WERI-Rb-1 (cell line): ENCODE data around the gene VAV2.
A peak's percentile ranks its signal among the peaks of the same experiment; 100 is the strongest.

ENCODE experiments used
- DNase-seq: peaks from one replicate; pipeline ENCODE4 v3.0.0-alpha.2; 2020
- H3K27ac ChIP-seq: fragments of 250-450 bp; sonication (Bioruptor Pico); 2 replicates; pipeline ENCODE4 v1.5.1; 2020; ENCODE audit warnings: mild to moderate bottlenecking, moderate library complexity
- H3K27me3 ChIP-seq: fragments of 250-450 bp; sonication (Bioruptor Pico); 2 replicates; pipeline ENCODE4 v1.5.1; 2021; ENCODE audit warnings: mild to moderate bottlenecking, low read depth, moderate library complexity; ENCODE audit not compliant: insufficient read depth, severe bottlenecking
- H3K36me3 ChIP-seq: fragments of 250-450 bp; sonication (Bioruptor Pico); 2 replicates; pipeline ENCODE4 v1.5.1; 2020; ENCODE audit warnings: mild to moderate bottlenecking, moderate library complexity
- H3K4me3 ChIP-seq: 2 replicates; pipeline ENCODE4 v1.5.1; 2011; ENCODE audit warnings: low read depth, mild to moderate bottlenecking, control low read depth, low read length
- H3K9me3 ChIP-seq: fragments of 250-450 bp; sonication (Bioruptor Pico); 2 replicates; pipeline ENCODE4 v1.5.1; 2021; ENCODE audit warnings: mild to moderate bottlenecking, moderate library complexity; ENCODE audit not compliant: severe bottlenecking
- TF ChIP-seq, protein P1 (sequence below): IDR thresholded peaks from 2 replicates; pipeline ENCODE4 v1.5.1; 2011; ENCODE audit warnings: low read depth, mild to moderate bottlenecking, control low read depth, inconsistent platforms, low read length

Gene VAV2

DNA sequence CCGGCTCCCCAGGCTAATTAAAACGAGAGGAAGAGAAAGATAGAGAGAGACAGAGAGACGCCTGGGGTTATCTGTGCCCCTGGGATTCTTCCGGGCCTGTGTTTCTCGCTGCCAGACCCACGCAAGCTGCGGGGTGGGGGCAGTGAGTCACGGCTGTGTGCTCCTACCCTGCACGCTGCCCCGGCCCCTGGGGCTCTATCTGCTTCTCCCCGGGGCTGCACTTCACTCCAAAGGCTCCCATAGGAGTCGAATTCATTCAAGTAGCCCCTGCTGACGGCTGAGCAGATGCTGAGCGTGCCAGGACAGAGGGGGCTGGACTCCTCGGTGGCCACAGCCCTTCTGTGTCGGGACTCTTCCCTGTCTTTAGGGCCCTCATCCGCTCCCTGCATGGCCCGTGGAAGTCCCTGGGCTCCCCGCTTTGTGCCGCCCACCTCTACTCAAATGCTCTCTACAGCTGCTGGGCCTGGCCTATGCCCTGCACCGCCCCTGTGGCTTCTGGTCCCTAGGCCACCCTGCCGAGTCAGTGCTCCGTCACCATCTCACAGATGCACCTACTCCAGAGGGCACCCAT is 276.7 kb downstream of the VAV2 start:
- no peak for DNase-seq
- Histone ChIP-seq H3K9me3 (no peaks in the 10 kb centered on the region), H3K36me3 (no peaks in the 10 kb centered on the region), H3K27ac (peak overlapping the region; percentile 34), H3K27me3 (no peaks in the 10 kb centered on the region), H3K4me3 (no peak overlapping the region)
- TF ChIP-seq, protein P1, sequence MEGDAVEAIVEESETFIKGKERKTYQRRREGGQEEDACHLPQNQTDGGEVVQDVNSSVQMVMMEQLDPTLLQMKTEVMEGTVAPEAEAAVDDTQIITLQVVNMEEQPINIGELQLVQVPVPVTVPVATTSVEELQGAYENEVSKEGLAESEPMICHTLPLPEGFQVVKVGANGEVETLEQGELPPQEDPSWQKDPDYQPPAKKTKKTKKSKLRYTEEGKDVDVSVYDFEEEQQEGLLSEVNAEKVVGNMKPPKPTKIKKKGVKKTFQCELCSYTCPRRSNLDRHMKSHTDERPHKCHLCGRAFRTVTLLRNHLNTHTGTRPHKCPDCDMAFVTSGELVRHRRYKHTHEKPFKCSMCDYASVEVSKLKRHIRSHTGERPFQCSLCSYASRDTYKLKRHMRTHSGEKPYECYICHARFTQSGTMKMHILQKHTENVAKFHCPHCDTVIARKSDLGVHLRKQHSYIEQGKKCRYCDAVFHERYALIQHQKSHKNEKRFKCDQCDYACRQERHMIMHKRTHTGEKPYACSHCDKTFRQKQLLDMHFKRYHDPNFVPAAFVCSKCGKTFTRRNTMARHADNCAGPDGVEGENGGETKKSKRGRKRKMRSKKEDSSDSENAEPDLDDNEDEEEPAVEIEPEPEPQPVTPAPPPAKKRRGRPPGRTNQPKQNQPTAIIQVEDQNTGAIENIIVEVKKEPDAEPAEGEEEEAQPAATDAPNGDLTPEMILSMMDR: no peak

DNA sequence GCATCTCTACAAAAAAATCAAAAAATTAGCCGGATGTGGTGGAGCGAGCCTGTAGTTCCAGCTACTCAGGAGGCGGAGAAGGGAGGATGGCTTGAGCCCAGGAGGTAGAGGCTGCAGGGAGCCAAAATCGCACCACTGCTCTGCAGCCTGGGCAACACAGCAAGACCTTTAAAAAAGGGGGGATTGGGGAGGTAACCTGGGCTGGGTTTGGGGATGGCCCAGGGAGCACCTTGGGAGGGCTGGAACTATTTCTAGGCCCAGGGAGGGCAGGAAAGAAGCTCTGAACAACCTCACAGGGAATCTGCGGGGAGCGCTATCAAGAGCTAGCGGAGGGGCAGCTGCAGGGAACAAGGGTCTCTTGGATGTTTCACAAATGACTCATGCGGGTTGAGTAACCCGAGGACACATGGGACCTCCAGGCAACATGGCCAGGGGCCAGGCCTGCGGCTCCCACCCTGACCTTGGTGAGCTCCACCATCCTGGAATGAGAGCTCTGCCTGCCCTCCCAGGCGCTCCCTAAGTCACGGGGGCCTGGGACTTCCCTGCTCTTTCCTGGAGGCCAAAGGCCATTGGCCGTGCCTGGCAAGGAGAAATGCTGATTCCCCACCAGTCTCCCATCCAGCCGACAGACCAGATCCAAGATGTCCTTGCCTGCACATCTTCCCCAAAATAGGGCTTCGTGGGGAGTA is 277.4 kb downstream of the VAV2 start:
- no peaks in the 10 kb centered on the region for H3K36me3 ChIP-seq
- no peaks in the 10 kb centered on the region for H3K27me3 ChIP-seq
- DNase-seq: no peak
- no peak overlapping the region for H3K4me3 ChIP-seq
- H3K9me3 ChIP-seq: no peaks in the 10 kb centered on the region
- H3K27ac ChIP-seq: peak overlapping the region; percentile 34
- TF ChIP-seq, protein P1: no peak

DNA sequence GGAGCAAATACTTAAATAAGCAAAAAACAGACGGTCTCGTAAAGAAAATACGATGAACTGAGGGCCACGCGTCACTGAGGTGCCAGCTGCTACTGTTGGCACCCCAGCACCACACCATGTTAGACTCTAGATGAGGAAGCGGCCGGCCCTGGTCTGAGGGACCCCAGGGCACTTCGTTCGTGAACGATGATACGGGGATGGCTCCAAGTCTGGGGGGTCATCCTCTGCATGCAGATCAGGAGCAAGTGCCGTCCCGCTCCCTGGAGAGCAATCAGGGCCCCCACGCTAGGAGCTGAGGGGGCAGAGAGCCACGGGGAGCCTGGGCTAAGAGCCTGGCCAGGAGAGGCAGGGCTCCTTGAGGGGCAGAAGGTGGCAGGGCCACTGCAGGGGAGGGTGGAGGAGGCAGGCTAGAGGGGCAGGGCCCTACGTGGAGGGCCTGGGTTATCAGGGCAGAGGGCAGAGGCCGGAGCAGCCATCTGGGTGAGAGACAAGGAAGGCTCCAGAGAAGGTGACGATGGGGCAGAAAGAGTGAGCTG is 278.1 kb downstream of the VAV2 start:
- H3K27me3 ChIP-seq: no peaks in the 10 kb centered on the region

DNA sequence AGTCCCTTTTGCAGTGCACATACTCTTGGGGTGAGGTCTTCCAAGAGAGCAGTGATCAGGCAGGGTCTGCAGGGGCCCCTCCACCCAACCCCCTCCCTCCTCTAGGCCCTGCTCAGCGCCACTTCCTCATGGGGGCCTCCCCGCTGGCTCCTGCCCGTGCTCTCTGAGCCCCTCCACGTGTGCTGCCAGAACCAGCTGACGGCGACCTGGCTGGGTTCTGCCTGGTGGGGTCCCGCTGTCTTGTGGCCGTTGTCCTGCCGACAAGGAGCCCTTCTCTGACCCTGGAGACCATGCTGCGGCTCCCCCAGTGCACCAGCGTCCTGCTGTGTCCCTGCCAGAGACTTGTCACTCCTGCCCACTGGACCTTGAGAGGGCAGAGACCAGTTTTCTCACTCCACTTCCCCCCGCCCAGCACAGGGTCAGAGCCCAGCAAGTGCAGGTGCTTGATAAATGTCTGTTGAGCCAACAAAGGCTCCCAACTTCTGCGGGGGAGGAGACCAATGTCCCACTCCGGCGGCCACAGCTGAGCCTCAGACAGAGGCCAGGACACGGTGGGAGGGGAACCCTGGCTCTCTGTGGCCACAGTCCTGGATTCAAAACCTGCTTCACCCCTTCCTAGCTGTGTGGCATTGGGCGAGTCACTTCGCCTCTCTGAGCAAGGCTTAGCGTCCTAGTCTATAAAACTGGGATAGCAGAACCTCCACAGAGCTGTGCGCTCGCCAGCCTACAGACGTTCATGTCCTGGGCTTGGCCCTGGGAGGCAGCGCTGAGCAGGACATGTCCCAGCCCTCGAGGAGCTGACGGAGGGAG is 278.8 kb downstream of the VAV2 start:
- no peaks in the 10 kb centered on the region for H3K9me3 ChIP-seq
- TF ChIP-seq, protein P1: peak; percentile 38; the same call in 1 of the 2 replicates

More for the DNA sequence above, 278.1 kb downstream of the VAV2 start:
- no peak for DNase-seq
- Histone ChIP-seq H3K27ac (peak overlapping the region; percentile 34), H3K9me3 (no peaks in the 10 kb centered on the region), H3K36me3 (no peaks in the 10 kb centered on the region), H3K4me3 (no peak overlapping the region)
- TF ChIP-seq, protein P1: no peak

DNA sequence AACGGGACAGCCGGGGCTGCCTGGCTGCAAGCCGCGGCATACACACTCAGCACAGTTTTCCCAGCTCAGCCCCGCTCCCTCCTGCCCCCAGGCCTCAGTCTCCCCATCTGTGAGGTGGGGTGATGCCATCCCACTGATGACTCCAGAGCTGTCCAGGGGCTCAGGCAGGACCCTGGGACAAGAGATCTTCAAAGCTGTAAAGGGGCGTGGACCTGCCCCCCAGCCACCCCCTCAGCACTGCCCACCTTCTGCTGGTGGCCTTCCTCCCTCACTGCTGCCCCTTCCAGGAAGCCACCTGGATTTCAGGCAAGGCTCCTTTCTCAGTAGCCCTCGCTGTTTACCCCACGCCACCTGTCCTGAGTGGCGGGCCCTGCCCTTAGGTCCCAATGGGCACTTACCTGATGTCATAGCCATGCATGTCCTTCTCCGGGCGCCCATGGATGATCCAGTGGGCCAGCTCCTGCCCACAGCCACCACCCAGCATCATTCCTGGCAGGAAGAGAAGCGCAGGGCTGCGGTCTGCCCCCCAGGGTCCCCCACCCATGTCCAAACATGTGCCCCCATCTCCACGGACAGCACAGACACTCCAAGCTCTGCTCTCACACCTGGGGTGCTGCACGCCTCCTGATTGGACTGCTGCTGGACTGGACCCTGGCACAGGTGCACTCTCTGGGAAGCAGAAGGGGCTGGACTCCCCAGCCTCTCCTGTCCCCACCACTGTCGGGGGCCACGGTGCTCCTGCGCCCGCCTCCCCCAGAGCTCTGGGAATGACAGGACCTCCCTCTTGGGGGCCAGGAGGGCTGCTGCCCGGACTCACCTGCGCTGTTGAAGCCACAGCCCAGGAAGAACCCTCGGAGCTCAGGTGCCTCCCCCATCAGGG is 279.7 kb downstream of the VAV2 start:
- H3K36me3 ChIP-seq: no peaks in the 10 kb centered on the region
- no peak overlapping the region for H3K4me3 ChIP-seq
- no peaks in the 10 kb centered on the region for H3K9me3 ChIP-seq
- TF ChIP-seq, protein P1: no peak
- H3K27me3 ChIP-seq: no peaks in the 10 kb centered on the region
- no peak for DNase-seq
- peak overlapping the region; percentile 88 for H3K27ac ChIP-seq

More for the DNA sequence above, 278.8 kb downstream of the VAV2 start:
- Histone ChIP-seq H3K36me3 (no peaks in the 10 kb centered on the region), H3K27me3 (no peaks in the 10 kb centered on the region), H3K4me3 (no peak overlapping the region), H3K27ac (peak overlapping the region; percentile 34)
- peak; percentile 46 for DNase-seq
